Measurements from ENCODE around the gene AIMP1. TPM values are rescaled to one million over a fixed set of nuclear protein-coding genes. Genes with fewer than 3 reads are reported as not detected.
A peak's percentile ranks its signal among the peaks of the same experiment; 100 is the strongest.

Gene AIMP1
- total and polyA plus RNA-seq, 10 of the 15 experiments (the other 5 are each of a cell fraction or from before 2014, with no cell fraction given), result 18.6 to 131 (median 56.5) TPM

DNA sequence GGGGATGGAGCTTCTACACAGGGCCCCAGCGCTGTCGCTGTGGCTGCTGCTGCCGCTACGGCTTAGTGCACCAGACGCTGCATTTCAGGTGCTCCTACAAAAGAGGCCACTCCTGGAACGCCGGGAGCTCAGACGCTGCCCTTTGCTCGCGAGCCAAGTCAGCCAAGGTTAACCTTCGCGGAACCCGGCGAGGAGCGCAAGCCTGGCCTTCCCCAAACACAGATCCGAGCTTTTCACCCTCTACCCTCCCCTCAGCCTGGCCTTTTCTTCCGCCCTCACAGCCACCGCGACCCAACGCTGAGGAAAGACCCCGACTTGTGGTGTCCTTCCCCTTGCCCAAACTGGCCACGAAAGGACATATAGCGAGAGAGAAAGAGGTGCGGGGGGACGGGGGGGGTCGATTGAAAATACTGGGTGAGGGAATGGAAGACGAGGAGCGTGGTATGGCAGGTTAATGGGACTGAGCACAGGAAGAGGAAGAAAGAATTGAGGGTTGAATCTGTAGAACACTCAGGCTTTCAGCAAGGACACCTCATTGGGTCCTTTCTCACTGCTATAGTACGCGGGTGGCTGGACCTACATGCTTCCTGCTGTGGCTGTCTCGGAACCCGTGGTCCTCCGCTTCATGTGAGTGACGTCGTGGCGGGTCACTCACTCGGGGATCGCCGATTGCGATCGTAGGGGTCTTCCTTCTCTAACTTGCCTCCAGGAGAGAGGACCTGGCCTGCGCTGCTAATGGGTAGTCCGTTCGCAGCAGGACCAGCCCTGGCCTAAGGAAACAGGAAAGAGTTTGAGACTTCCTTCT lies at the start of gene AIMP1, which contains the start of gene TBCK (continued):
- TF ChIP-seq ZNF687 (IDR thresholded peaks at IDR 0.05) (peak; percentile 57; the same call in 1 of the 2 replicates), NR2C2 (IDR thresholded peaks at IDR 0.05; ENCODE audit: borderline replicate concordance, control insufficient read depth, insufficient read length, low read depth) (no peak), SMC3 (IDR thresholded peaks at IDR 0.05; ENCODE audit: borderline replicate concordance, low read length) (no peak), CHD2 (IDR thresholded peaks at IDR 0.05; ENCODE audit: borderline replicate concordance, low read depth, low read length) (peak; percentile 16; the same call in 1 of the 2 replicates), EED (IDR thresholded peaks at IDR 0.05; ENCODE audit: low read depth) (no peak), MLLT1 (IDR thresholded peaks at IDR 0.05) (peak; percentile 89)
